Uterus (tissue), 4 donors: Measurements from ENCODE around the gene GLDC. TPM values are rescaled to one million over a fixed set of nuclear protein-coding genes. Genes with fewer than 3 reads are reported as not detected.

Source experiments
- DNase-seq, 2 donors: peaks; one replicate each; pipeline ENCODE4 v3.0.0-alpha.2; 2019 to 2020
- H3K27ac ChIP-seq, 2 donors: fragments of 200-600 bp; sonication (generic); 1 replicate in 1 of 2; 2 replicates in 1 of 2; pipeline ENCODE4 v1.5.1; 2016 to 2018
- H3K27me3 ChIP-seq, 2 donors: fragments of 200-600 bp; sonication (generic); one replicate each; pipeline ENCODE4 v1.5.1; 2018 to 2019; ENCODE audit warnings: control low read depth in 1 of 2
- H3K36me3 ChIP-seq, 2 donors: fragments of 200-600 bp; sonication (generic); one replicate each; pipeline ENCODE4 v1.5.1; 2019; ENCODE audit warnings: control low read depth in 1 of 2
- H3K4me1 ChIP-seq, 2 donors: fragments of 200-600 bp; sonication (generic); one replicate each; pipeline ENCODE4 v1.5.1; 2018 to 2019; ENCODE audit warnings: control low read depth in 1 of 2
- H3K4me3 ChIP-seq, 2 donors: fragments of 200-600 bp; sonication (generic); 1 replicate in 1 of 2; 2 replicates in 1 of 2; pipeline ENCODE4 v1.5.1; 2018 to 2019; ENCODE audit warnings: mild to moderate bottlenecking in 1 of 2
- H3K9me3 ChIP-seq, 2 donors: fragments of 200-600 bp; sonication (generic); one replicate each; pipeline ENCODE4 v1.5.1; 2019; ENCODE audit warnings: control low read depth in 1 of 2
- POLR2A ChIP-seq, 2 donors: fragments of 450-650 bp; IDR thresholded peaks; one replicate each; pipeline ENCODE4 v1.6.1; 2016; ENCODE audit warnings: antibody characterized with exemption in 2 of 2, mild to moderate bottlenecking in 1 of 2, moderate library complexity in 1 of 2
- intact Hi-C: fragments of 100-400 bp; cut with DNase I; formaldehyde crosslinking; loops from one replicate; pipeline ENCODE4 v1.15.1; 2023; ENCODE audit warnings: low total_unique reads
- total RNA-seq, 4 donors: library from RNA; depleted of rRNA in 3 of 4; stranded (reverse); fragments of >200 nt in 3 of 4; gene quantifications; one replicate each; pipeline versions ENCODE4 v1.1.0 to v1.2.4, GENCODE V29; 2014 to 2023
- TF ChIP-seq, protein P1 (sequence below), 4 experiments: fragments of 200-600 bp in 2 of 4; fragments of 450-650 bp in 2 of 4; sonication (generic) in 2 of 4; IDR thresholded peaks; one replicate each; pipeline ENCODE4 v1.5.1; 2016 to 2019; ENCODE audit warnings: antibody characterized with exemption in 4 of 4, mild to moderate bottlenecking in 2 of 4, moderate library complexity in 1 of 4
- donor health status: DM: yes; HTN: yes; CAD: no.

GLDC gene
- total RNA-seq, 4 donors from 2014 or later, result 0.26 to 8.4 (median 0.79) TPM; not detected in 1

DNA sequence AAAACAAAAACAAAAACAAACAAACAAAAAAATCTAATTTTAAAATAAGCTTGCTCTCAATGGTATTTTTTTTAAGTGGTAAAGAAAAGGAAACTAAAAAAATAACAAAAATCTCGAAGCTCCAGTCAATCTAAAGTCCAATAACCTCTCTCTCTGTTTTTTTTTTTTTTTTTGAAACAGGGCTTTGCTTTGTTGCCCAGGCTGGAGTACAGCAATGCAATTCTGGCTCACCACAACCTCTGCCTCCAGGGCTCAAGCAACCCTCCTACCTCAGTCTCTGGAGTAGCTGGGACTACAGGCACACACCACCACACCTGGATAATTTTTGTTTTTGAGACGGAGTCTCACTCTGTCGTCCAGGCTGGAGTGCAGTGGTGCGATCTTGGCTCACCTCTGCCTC lies 25.9 kb upstream of the GLDC start:
- no peaks in the 10 kb centered on the region for H3K27me3 ChIP-seq
- no peak for TF ChIP-seq POLR2A (IDR thresholded peaks at IDR 0.05)
- TF ChIP-seq, protein P1, sequence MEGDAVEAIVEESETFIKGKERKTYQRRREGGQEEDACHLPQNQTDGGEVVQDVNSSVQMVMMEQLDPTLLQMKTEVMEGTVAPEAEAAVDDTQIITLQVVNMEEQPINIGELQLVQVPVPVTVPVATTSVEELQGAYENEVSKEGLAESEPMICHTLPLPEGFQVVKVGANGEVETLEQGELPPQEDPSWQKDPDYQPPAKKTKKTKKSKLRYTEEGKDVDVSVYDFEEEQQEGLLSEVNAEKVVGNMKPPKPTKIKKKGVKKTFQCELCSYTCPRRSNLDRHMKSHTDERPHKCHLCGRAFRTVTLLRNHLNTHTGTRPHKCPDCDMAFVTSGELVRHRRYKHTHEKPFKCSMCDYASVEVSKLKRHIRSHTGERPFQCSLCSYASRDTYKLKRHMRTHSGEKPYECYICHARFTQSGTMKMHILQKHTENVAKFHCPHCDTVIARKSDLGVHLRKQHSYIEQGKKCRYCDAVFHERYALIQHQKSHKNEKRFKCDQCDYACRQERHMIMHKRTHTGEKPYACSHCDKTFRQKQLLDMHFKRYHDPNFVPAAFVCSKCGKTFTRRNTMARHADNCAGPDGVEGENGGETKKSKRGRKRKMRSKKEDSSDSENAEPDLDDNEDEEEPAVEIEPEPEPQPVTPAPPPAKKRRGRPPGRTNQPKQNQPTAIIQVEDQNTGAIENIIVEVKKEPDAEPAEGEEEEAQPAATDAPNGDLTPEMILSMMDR (IDR thresholded peaks at IDR 0.05), result no peak
- no peak overlapping the region for H3K4me3 ChIP-seq
- no peak for DNase-seq
- H3K27ac ChIP-seq, result no peak overlapping the region
- no peaks in the 10 kb centered on the region for H3K36me3 ChIP-seq
- intact Hi-C loops, result no loop called here
- no peaks in the 10 kb centered on the region for H3K4me1 ChIP-seq
- H3K9me3 ChIP-seq, result no peaks in the 10 kb centered on the region

DNA sequence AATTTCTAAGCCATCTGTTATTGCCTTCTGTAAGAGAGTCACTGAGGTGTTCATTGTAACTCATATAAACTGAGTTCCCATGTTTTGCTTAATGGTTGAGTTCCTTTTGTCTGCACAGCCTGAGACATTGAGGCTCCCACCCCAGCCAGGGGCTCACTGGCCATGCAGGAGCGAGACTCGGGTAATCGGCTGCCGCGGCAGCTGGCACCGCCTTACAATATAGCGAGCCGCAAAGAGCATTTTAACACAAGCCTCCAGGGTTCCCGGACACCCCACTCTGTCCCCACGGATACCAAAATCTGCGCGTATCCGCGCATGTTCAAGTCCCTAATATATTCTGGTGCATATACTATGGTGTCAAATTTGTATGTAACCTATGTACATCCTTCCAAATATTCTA lies 24.4 kb upstream of the GLDC start:
- Histone ChIP-seq H3K4me1 (no peaks in the 10 kb centered on the region), H3K4me3 (no peak overlapping the region), H3K27me3 (no peaks in the 10 kb centered on the region), H3K9me3 (no peaks in the 10 kb centered on the region), H3K36me3 (no peaks in the 10 kb centered on the region), H3K27ac (no peak overlapping the region)
- DNase-seq, result no peak
- intact Hi-C loops, result loop anchor here (10.0 kb wide), 1 partner anchor 315 kb away; no protein-coding TSS in a partner anchor
- no peak for TF ChIP-seq POLR2A (IDR thresholded peaks at IDR 0.05)
- TF ChIP-seq, protein P1 (IDR thresholded peaks at IDR 0.05), result no peak

DNA sequence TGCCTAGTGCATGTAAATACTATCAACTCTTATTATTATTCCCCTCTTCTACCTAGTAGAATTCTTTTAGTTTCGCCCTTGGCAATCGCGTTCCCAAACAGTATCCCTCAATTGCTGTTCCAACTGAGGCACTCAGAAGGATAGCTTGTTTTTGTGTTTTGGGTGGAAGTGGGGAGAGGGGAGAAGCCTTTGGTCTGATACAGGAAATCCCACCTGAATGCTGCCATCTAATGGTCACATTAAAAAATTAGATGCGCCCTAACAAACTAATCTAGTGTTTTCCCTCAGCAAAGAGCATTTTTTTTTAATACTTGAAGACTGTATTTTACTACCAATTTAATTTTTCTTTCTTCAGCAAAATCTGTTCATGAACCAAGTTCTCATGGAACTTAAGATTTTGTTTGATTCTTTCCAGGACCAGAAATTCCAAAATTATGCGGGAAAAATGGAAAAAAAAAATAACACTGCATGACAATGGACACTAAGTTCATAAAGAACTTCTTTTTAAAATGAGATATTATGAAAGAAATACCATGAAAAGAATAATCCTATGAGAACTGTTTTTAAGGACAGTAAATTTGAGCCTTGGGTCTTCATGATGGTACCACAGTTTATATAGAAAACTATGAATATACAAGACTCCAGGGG lies 22.2 kb upstream of the GLDC start:
- Histone ChIP-seq H3K27me3 (no peaks in the 10 kb centered on the region), H3K9me3 (no peaks in the 10 kb centered on the region), H3K27ac (no peak overlapping the region), H3K4me3 (no peak overlapping the region), H3K36me3 (no peaks in the 10 kb centered on the region), H3K4me1 (no peaks in the 10 kb centered on the region)
- intact Hi-C loops, result loop anchor here (10.0 kb wide), 1 partner anchor 313 kb away; no protein-coding TSS in a partner anchor
- no peak for TF ChIP-seq POLR2A (IDR thresholded peaks at IDR 0.05)
- TF ChIP-seq, protein P1 (IDR thresholded peaks at IDR 0.05), result peak; percentile 30 to 37 (median 33)
- DNase-seq, result no peak

DNA sequence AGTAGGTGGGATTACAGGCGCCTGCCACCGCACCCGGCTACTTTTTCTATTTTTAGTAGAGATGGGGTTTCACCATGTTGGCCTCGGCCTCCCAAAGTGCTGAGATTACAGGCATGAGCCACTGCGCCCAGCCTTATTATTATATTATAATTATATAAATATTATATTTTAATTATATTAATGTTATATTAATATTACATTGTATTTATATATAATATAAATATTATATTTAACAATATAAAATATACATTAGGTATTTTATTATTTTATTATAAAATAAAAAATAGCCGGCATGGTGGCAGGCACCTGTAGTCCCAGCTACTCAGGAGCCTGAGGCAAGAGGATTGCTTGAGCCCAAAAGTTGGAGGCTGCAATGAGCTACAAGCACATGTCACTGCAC lies 21.6 kb upstream of the GLDC start:
- intact Hi-C loops, result loop anchor here (10.0 kb wide), 1 partner anchor 312 kb away; no protein-coding TSS in a partner anchor
- no peak for DNase-seq
- Histone ChIP-seq H3K27ac (no peak overlapping the region), H3K27me3 (no peaks in the 10 kb centered on the region), H3K9me3 (no peaks in the 10 kb centered on the region), H3K4me1 (no peaks in the 10 kb centered on the region), H3K4me3 (no peak overlapping the region), H3K36me3 (no peaks in the 10 kb centered on the region)
- TF ChIP-seq, protein P1 (IDR thresholded peaks at IDR 0.05), result no peak
- TF ChIP-seq POLR2A (IDR thresholded peaks at IDR 0.05), result no peak

DNA sequence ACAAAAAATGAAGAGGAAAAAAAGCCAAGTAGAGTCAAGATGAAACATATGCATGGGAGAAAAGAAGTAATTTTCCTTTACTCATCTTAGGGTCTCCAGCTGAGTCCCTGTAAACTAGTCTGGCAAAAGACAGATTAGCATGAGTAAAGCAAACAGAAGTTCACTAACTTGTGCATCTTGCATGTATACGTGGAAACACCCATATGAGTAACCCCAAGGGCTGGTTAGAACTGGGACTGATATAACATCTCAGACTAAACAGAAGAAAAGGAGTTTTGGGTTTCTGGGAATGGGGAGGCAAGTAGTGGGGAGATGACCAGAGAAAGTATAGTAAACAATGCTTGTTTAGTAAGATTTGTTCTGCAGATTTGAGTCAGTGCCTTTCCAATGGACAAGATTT lies 20.1 kb upstream of the GLDC start:
- H3K36me3 ChIP-seq, result no peaks in the 10 kb centered on the region
- intact Hi-C loops, result loop anchor here (10.0 kb wide), 1 partner anchor 311 kb away; no protein-coding TSS in a partner anchor
- H3K4me3 ChIP-seq, result no peak overlapping the region
- H3K27me3 ChIP-seq, result no peaks in the 10 kb centered on the region
- H3K4me1 ChIP-seq, result no peaks in the 10 kb centered on the region
- DNase-seq, result no peak
- H3K9me3 ChIP-seq, result no peaks in the 10 kb centered on the region
- TF ChIP-seq, protein P1 (IDR thresholded peaks at IDR 0.05), result no peak
- no peak for TF ChIP-seq POLR2A (IDR thresholded peaks at IDR 0.05)
- H3K27ac ChIP-seq, result no peak overlapping the region
